Effector CD8-positive, alpha-beta T cell (primary cell): ENCODE results near the gene RGSL1.

Experiments used
- DNase-seq: peaks from one replicate; lab custom pipeline; 2025; lab: John Stamatoyannopoulos, UW
- total RNA-seq, 4 experiments: gene quantifications; one replicate each; lab custom pipeline; 2026; lab: John Stamatoyannopoulos, UW

Gene RGSL1
- 0 to 0.09 (median 0) reads per million in 4 experiments for total RNA-seq

- DNase-seq: no peak
These were observed at the start of gene RGSL1 for GRCh38 chr1:182450087-182450486. Gene RGSL1, plus strand, starts transcription at chr1:182450146. Its CDS starts 20 bp downstream, at chr1:182450166.

GRCh38 chr1:182400567-182400966 lies 49.4 kb upstream of the RGSL1 start, which contains the start of gene TEDDM1:
Gene TEDDM1, minus strand, starts transcription at chr1:182400667. Its CDS starts 182 bp downstream, at chr1:182400485.
- no peak for DNase-seq

- no peak for DNase-seq
These were observed 45.2 kb upstream of the RGSL1 start for GRCh38 chr1:182404781-182405180.

GRCh38 chr1:182405578-182405977 lies 44.4 kb upstream of the RGSL1 start:
- DNase-seq: no peak

- no peak for DNase-seq
These were observed 43.9 kb upstream of the RGSL1 start for GRCh38 chr1:182406012-182406411.

GRCh38 chr1:182407724-182408123 lies 42.2 kb upstream of the RGSL1 start:
- no peak for DNase-seq

- no peak for DNase-seq
These were observed 41.4 kb upstream of the RGSL1 start for GRCh38 chr1:182408435-182409075.

- DNase-seq: no peak
These were observed 39.8 kb upstream of the RGSL1 start for GRCh38 chr1:182410138-182410537.

- DNase-seq: no peak
These were observed 39.2 kb upstream of the RGSL1 start for GRCh38 chr1:182410620-182411273.

- DNase-seq: no peak
These were observed 36.5 kb upstream of the RGSL1 start for GRCh38 chr1:182413486-182413885.

GRCh38 chr1:182413969-182414368 lies 36.0 kb upstream of the RGSL1 start:
- no peak for DNase-seq

- DNase-seq: no peak
These were observed 34.2 kb upstream of the RGSL1 start for GRCh38 chr1:182415789-182416188.

- DNase-seq: no peak
These were observed 23.2 kb upstream of the RGSL1 start for GRCh38 chr1:182426442-182427430.

GRCh38 chr1:182428043-182428442 lies 21.9 kb upstream of the RGSL1 start:
- DNase-seq: no peak

GRCh38 chr1:182430263-182431068 lies 19.5 kb upstream of the RGSL1 start:
- no peak for DNase-seq

GRCh38 chr1:182431278-182431677 lies 18.7 kb upstream of the RGSL1 start:
- DNase-seq: no peak

GRCh38 chr1:182433580-182433979 lies 16.4 kb upstream of the RGSL1 start:
- no peak for DNase-seq

GRCh38 chr1:182438326-182438725 lies 11.6 kb upstream of the RGSL1 start:
- no peak for DNase-seq

GRCh38 chr1:182441719-182442118 lies 8.2 kb upstream of the RGSL1 start:
- no peak for DNase-seq

GRCh38 chr1:182442333-182442732 lies 7.6 kb upstream of the RGSL1 start:
- DNase-seq: no peak

GRCh38 chr1:182444497-182444896 lies 5.4 kb upstream of the RGSL1 start:
- no peak for DNase-seq
